ENCODE measurements around the gene CATSPERD.

DNA sequence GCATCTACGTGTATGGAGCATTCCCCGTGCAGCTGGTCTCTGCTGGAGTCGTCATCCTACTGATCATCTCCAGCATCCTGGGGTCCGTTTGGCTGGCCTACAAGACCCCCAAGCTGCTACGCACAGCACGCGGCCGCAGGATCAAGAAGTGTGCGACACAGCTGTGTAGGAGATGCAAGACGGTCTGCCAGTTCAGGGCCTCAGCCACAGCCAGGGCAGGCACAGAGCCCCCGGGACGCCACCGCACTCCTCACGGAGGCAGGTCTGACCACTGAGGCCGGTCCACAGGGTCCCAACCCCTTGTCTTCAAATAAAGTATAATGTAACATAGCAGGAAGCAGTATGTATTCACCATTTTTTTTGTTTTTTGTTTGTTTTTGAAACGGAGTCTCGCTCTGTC lies 58.0 kb downstream of the CATSPERD start:
- TF ChIP-seq POLR2AphosphoS5 (IDR thresholded peaks at IDR 0.05; ENCODE audit: low read depth, low read length) (no peak), POLR2A (IDR thresholded peaks at IDR 0.05; ENCODE audit: low read depth, low read length) (no peak), TAF1 (IDR thresholded peaks at IDR 0.05; ENCODE audit: borderline replicate concordance, low read depth, low read length) (no peak)

Data from GM12892 (cell line).